ENCODE results near the gene SYNRG. TPM values are rescaled to one million over a fixed set of nuclear protein-coding genes. Genes with fewer than 3 reads are reported as not detected.

SYNRG gene
- total RNA-seq, 1 experiment from 2014 or later = 40.5 TPM

DNA sequence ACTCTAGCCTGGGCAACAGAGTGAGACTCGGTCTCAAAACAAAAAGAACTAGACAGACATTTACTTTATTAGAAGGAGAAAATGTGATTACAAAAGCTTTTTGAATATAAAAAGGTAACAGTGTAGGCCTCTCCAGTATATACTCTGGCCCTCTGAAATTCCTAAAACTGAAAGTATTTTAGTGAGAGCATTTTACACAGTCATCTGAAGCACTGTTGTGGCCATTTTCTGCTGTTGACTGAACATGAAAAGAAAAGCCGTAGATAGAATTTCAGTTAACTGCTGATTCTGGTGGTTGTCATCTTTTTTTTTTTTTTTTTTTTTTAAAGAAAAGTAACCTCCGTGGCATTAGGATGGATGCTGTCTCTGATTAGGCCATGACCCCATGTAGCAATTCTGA is 103.9 kb downstream of the SYNRG start:
- CTCF ChIA-PET = no interaction called here
- TF ChIP-seq, protein P1, sequence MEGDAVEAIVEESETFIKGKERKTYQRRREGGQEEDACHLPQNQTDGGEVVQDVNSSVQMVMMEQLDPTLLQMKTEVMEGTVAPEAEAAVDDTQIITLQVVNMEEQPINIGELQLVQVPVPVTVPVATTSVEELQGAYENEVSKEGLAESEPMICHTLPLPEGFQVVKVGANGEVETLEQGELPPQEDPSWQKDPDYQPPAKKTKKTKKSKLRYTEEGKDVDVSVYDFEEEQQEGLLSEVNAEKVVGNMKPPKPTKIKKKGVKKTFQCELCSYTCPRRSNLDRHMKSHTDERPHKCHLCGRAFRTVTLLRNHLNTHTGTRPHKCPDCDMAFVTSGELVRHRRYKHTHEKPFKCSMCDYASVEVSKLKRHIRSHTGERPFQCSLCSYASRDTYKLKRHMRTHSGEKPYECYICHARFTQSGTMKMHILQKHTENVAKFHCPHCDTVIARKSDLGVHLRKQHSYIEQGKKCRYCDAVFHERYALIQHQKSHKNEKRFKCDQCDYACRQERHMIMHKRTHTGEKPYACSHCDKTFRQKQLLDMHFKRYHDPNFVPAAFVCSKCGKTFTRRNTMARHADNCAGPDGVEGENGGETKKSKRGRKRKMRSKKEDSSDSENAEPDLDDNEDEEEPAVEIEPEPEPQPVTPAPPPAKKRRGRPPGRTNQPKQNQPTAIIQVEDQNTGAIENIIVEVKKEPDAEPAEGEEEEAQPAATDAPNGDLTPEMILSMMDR (IDR thresholded peaks at IDR 0.05; ENCODE audit: insufficient read depth in 1 of 2, low read depth in 1 of 2, low read length in 1 of 2, severe bottlenecking in 1 of 2, unreplicated experiment in 1 of 2) = no peak
- Mint-ChIP-seq H3K27ac (ENCODE audit: unreplicated experiment) (no peak overlapping the region), H3K4me1 (ENCODE audit: low read depth, unreplicated experiment) (peaks cover 7% of the 10 kb centered on the region), H3K36me3 (ENCODE audit: insufficient read depth, unreplicated experiment) (peaks cover 22% of the 10 kb centered on the region), H3K4me3 (ENCODE audit: unreplicated experiment) (no peak overlapping the region), H3K9me3 (ENCODE audit: unreplicated experiment) (no peaks in the 10 kb centered on the region), H3K27me3 (ENCODE audit: insufficient read depth, unreplicated experiment) (no peaks in the 10 kb centered on the region)
- DNase-seq = no peak
- POLR2A ChIA-PET = no interaction called here
- Histone ChIP-seq H3K4me1 (peaks cover 14% of the 10 kb centered on the region; the same call in 1 of the 2 replicates), H3K4me3 (ENCODE audit: low read depth, low read length) (no peak overlapping the region), H3K9me3 (no peaks in the 10 kb centered on the region), H3K36me3 (ENCODE audit: control insufficient read depth, insufficient read depth, low read length) (no peaks in the 10 kb centered on the region), H3K27me3 (replicated peaks; ENCODE audit: control insufficient read depth, insufficient read depth, low read length) (no peaks in the 10 kb centered on the region)
- intact Hi-C loops (cut with micrococcal nuclease; ENCODE audit: unreplicated experiment) = no loop called here
- BruUV-seq (replicated peaks) = no TSS peak

DNA sequence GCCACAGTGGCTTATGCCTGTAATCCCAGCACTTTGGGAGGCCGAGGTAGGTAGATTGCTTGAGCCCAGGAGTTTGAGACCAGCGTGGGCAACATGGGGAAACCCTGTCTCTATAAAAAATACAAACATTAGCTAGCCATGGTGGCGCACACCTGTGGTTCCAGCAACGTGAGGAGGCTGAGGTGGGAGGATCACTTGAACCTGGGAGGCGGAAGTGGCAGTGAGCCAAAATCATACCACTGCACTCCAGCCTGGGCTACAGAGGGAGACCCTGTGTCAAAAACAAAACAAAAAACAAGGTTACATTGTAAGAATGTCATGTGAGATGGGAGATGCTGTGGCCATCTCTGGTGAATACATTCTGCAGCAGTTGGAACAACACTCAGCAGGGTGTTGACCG is 106.1 kb downstream of the SYNRG start:
- no peak overlapping the region for H3K27ac Mint-ChIP-seq (ENCODE audit: unreplicated experiment)
- H3K27me3 ChIP-seq (replicated peaks; ENCODE audit: control insufficient read depth, insufficient read depth, low read length) = no peaks in the 10 kb centered on the region
- ChIA-PET POLR2A (no interaction called here), CTCF (no interaction called here)
- peaks cover 17% of the 10 kb centered on the region; the same call in 1 of the 2 replicates for H3K4me1 ChIP-seq
- no TSS peak for BruUV-seq (replicated peaks)
- TF ChIP-seq, protein P1 (IDR thresholded peaks at IDR 0.05; ENCODE audit: insufficient read depth in 1 of 2, low read depth in 1 of 2, low read length in 1 of 2, severe bottlenecking in 1 of 2, unreplicated experiment in 1 of 2) = no peak
- H3K4me3 ChIP-seq (ENCODE audit: low read depth, low read length) = no peak overlapping the region
- intact Hi-C loops (cut with micrococcal nuclease; ENCODE audit: unreplicated experiment) = no loop called here
- no peaks in the 10 kb centered on the region for H3K9me3 Mint-ChIP-seq (ENCODE audit: unreplicated experiment)
- no peaks in the 10 kb centered on the region for H3K27me3 Mint-ChIP-seq (ENCODE audit: insufficient read depth, unreplicated experiment)
- DNase-seq = no peak
- no peaks in the 10 kb centered on the region for H3K36me3 ChIP-seq (ENCODE audit: control insufficient read depth, insufficient read depth, low read length)
- H3K4me3 Mint-ChIP-seq (ENCODE audit: unreplicated experiment) = no peak overlapping the region
- H3K36me3 Mint-ChIP-seq (ENCODE audit: insufficient read depth, unreplicated experiment) = peaks cover 15% of the 10 kb centered on the region
- no peaks in the 10 kb centered on the region for H3K9me3 ChIP-seq
- peaks cover 7% of the 10 kb centered on the region for H3K4me1 Mint-ChIP-seq (ENCODE audit: low read depth, unreplicated experiment)

DNA sequence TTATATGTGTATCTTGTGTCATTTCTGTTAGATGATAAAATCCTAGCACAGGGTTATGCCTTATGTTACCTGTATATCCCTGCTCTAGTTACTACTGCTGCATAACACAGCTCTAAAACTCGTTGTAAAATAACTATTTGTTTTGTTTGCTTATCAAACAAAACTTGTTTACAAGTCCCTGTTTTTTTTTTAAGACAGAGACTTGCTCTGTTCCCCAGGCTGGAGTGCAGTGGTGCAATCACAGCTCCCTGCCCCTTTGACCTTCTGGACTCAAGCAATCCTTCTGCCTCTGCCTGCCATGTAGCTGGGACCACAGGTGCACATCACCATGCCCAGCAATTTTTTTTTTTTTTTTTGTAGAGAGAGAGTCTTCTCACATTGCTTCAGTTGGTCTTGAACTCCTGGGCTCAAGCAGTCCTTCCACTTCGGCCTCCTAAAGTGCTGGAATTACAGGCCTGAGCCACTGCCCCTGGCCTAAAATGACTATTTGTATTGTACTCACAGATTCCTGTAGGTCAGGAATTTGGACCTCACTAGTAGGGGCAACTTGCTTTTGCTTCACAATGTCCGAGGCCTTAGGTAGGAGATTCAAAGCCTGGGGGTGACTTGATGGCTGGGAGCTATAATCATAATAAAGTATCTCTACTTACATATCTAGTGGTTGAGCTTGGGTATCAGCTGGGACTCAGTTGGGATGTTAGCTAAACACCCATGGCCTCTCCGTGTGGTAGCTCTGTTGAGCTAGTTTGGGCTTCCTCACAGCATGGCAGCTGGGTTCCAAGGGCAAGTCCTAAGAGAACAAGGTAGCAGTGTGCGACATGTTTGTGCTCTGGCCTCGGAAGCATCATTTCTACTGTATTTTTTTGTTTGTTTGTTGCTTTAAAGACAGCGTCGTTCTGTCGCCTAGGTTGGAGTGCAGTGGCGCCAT is 106.9 kb downstream of the SYNRG start:
- POLR2A ChIA-PET = interaction anchor here (0.5 kb wide), 1 partner anchor 110 kb away, joined by 4 read pairs; no protein-coding TSS in a partner anchor
- peak overlapping the region; percentile 59 for H3K27ac Mint-ChIP-seq (ENCODE audit: unreplicated experiment)
- intact Hi-C loops (cut with micrococcal nuclease; ENCODE audit: unreplicated experiment) = no loop called here
- no peaks in the 10 kb centered on the region for H3K9me3 ChIP-seq
- no peak overlapping the region for H3K4me3 ChIP-seq (ENCODE audit: low read depth, low read length)
- TF ChIP-seq, protein P1 (IDR thresholded peaks at IDR 0.05; ENCODE audit: insufficient read depth in 1 of 2, low read depth in 1 of 2, low read length in 1 of 2, severe bottlenecking in 1 of 2, unreplicated experiment in 1 of 2) = no peak
- DNase-seq = peak; percentile 72 to 73
- no peaks in the 10 kb centered on the region for H3K36me3 ChIP-seq (ENCODE audit: control insufficient read depth, insufficient read depth, low read length)
- H3K9me3 Mint-ChIP-seq (ENCODE audit: unreplicated experiment) = no peaks in the 10 kb centered on the region
- BruUV-seq (replicated peaks) = no TSS peak
- H3K27me3 ChIP-seq (replicated peaks; ENCODE audit: control insufficient read depth, insufficient read depth, low read length) = no peaks in the 10 kb centered on the region
- H3K4me3 Mint-ChIP-seq (ENCODE audit: unreplicated experiment) = no peak overlapping the region
- H3K27me3 Mint-ChIP-seq (ENCODE audit: insufficient read depth, unreplicated experiment) = no peaks in the 10 kb centered on the region
- peaks cover 14% of the 10 kb centered on the region for H3K36me3 Mint-ChIP-seq (ENCODE audit: insufficient read depth, unreplicated experiment)
- H3K4me1 ChIP-seq = peaks cover 17% of the 10 kb centered on the region; the same call in 1 of the 2 replicates
- CTCF ChIA-PET = interaction anchor here (0.7 to 1.0 kb wide), 2 partner anchors 11 to 30 kb away, joined by 3 to 4 read pairs; no protein-coding TSS in a partner anchor
- H3K4me1 Mint-ChIP-seq (ENCODE audit: low read depth, unreplicated experiment) = peaks cover 7% of the 10 kb centered on the region

Data from Caco-2 (cell line).